Mesothelial cell of epicardium (in vitro differentiated cells): ENCODE data around the gene RRAGA. TPM values are rescaled to one million over a fixed set of nuclear protein-coding genes. Genes with fewer than 3 reads are reported as not detected.
"Not testable (repeated sequence)": the region's sequence is repeated elsewhere in the genome, so short reads cannot be mapped to it uniquely, and the experiment has no call there.

Experiments
- DNase-seq, 2 experiments: peaks; one replicate each; pipeline ENCODE4 v3.0.0; 2021; ENCODE audit warnings: low spot score in 2 of 2; ENCODE audit not compliant: unreplicated experiment in 2 of 2
- H3K27ac Mint-ChIP-seq: 2 replicates; pipeline ENCODE4 v1.8.0; 2021; ENCODE audit warnings: mixed read lengths
- H3K27me3 Mint-ChIP-seq: 2 replicates; pipeline ENCODE4 v1.8.0; 2021; ENCODE audit warnings: low read depth, mixed read lengths
- H3K36me3 Mint-ChIP-seq: 2 replicates; pipeline ENCODE4 v1.8.0; 2021; ENCODE audit warnings: mixed read lengths
- H3K4me1 Mint-ChIP-seq: 2 replicates; pipeline ENCODE4 v1.8.0; 2021; ENCODE audit warnings: mixed read lengths
- H3K4me3 Mint-ChIP-seq: 2 replicates; pipeline ENCODE4 v1.8.0; 2021; ENCODE audit warnings: mild to moderate bottlenecking, moderate library complexity, mixed read lengths
- H3K9me3 Mint-ChIP-seq: 2 replicates; pipeline ENCODE4 v1.8.0; 2021; ENCODE audit warnings: mixed read lengths
- total RNA-seq: library from RNA; stranded (reverse); gene quantifications from 3 replicates; pipeline ENCODE4 v1.2.1, GENCODE V29; 2021
- TF ChIP-seq, protein P1 (sequence below): fragments of 200-600 bp; sonication (generic); IDR thresholded peaks from one replicate; pipeline ENCODE4 v1.5.0; 2021; ENCODE audit warnings: antibody characterized with exemption; ENCODE audit not compliant: unreplicated experiment

The RRAGA gene
- total RNA-seq, 1 donor from 2014 or later: 56.6 TPM

DNA sequence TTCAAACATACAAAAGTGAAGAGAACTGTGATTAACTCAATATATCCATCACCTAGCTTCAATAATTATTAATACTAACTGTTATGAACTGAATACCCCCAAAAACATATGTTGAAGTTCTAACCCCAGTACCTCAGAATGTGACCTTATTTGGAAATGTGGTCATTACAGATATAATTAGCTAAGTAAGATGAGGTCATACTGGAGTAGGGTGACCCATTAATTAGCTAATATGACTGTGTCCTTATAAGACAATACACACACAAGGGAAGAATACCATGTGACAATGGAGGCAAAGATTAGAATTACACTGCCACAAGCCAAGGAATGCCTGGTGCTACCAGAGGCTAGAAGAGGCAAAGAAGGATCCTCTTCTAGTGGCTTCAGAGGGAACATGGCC lies 7.8 kb downstream of the RRAGA start:
- Mint-ChIP-seq H3K27ac (no peak overlapping the region), H3K4me3 (no peak overlapping the region), H3K36me3 (peaks cover 49% of the 10 kb centered on the region), H3K27me3 (no peaks in the 10 kb centered on the region), H3K4me1 (peaks cover 4% of the 10 kb centered on the region), H3K9me3 (no peaks in the 10 kb centered on the region)
- no peak for DNase-seq
- TF ChIP-seq, protein P1, sequence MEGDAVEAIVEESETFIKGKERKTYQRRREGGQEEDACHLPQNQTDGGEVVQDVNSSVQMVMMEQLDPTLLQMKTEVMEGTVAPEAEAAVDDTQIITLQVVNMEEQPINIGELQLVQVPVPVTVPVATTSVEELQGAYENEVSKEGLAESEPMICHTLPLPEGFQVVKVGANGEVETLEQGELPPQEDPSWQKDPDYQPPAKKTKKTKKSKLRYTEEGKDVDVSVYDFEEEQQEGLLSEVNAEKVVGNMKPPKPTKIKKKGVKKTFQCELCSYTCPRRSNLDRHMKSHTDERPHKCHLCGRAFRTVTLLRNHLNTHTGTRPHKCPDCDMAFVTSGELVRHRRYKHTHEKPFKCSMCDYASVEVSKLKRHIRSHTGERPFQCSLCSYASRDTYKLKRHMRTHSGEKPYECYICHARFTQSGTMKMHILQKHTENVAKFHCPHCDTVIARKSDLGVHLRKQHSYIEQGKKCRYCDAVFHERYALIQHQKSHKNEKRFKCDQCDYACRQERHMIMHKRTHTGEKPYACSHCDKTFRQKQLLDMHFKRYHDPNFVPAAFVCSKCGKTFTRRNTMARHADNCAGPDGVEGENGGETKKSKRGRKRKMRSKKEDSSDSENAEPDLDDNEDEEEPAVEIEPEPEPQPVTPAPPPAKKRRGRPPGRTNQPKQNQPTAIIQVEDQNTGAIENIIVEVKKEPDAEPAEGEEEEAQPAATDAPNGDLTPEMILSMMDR: no peak

DNA sequence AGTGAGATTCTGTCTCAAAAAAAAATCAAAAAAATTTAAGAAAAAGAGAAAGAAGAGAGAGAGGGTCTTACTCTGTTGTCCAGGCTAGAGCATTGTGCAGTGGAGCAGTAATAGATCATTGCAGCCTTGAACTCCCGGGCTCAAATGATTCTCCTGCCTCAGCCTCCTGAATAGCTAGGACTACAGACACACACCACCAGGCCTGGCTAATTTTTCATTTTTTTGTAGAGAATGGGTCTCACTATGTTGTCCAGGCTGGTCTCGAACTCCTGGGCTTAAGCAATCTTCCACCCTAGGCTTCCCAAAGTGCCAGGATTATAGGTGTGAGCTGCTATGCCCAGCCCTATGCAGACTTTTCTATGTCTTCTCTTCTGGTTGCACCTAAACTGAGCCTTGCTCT lies 25.0 kb downstream of the RRAGA start:
- no peak overlapping the region for H3K27ac Mint-ChIP-seq
- TF ChIP-seq, protein P1: no peak
- peaks cover 43% of the 10 kb centered on the region for H3K36me3 Mint-ChIP-seq

DNA sequence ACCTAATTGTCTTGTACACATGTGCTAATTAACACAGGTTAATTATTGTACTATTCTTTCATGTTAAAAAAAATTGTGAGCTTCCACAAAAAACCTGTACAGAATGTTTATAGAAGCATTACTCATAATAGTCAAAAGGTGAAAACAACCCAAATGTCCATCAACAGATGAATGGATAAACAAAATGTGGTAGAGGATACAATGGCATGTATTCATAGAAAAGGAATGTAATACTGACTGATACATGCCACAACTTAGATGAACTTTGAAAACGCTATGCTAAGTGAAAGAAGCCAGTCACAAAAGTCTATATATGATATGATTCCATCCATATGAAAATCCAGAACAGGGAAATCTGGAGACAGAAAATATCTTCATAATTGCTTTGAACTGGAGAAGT lies 25.6 kb downstream of the RRAGA start:
- DNase-seq: no peak
- Mint-ChIP-seq H3K4me3 (no peak overlapping the region), H3K9me3 (peaks cover 3% of the 10 kb centered on the region), H3K27ac (no peak overlapping the region), H3K4me1 (no peaks in the 10 kb centered on the region), H3K27me3 (no peaks in the 10 kb centered on the region), H3K36me3 (peaks cover 43% of the 10 kb centered on the region)
- TF ChIP-seq, protein P1: no peak

More for the DNA sequence above, 25.0 kb downstream of the RRAGA start:
- Mint-ChIP-seq H3K4me1 (no peaks in the 10 kb centered on the region), H3K27me3 (no peaks in the 10 kb centered on the region), H3K9me3 (peaks cover 3% of the 10 kb centered on the region), H3K4me3 (no peak overlapping the region)
- no peak for DNase-seq

DNA sequence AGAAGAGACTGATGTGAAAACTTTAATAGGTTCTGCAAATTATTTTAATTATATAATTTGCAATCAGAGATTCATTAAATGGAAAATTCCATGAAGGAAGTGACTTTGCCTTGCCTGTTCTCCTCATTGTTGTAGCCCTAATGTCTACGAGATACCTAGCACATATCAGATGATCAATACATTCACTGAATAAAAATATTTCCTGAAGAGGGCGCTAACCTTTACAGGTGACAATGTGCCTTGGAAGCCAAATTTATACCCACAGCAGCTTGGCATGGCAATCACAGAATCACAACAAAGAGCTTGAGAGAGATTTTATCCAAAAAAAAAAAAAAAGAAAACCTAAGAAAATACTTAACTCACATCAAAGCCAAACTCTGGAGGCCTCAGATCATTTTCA lies 36.1 kb downstream of the RRAGA start:
- Mint-ChIP-seq H3K9me3 (no peaks in the 10 kb centered on the region), H3K27ac (no peak overlapping the region), H3K36me3 (peaks cover 21% of the 10 kb centered on the region), H3K27me3 (no peaks in the 10 kb centered on the region), H3K4me1 (no peaks in the 10 kb centered on the region), H3K4me3 (no peak overlapping the region)
- TF ChIP-seq, protein P1: no peak
- DNase-seq: no peak

DNA sequence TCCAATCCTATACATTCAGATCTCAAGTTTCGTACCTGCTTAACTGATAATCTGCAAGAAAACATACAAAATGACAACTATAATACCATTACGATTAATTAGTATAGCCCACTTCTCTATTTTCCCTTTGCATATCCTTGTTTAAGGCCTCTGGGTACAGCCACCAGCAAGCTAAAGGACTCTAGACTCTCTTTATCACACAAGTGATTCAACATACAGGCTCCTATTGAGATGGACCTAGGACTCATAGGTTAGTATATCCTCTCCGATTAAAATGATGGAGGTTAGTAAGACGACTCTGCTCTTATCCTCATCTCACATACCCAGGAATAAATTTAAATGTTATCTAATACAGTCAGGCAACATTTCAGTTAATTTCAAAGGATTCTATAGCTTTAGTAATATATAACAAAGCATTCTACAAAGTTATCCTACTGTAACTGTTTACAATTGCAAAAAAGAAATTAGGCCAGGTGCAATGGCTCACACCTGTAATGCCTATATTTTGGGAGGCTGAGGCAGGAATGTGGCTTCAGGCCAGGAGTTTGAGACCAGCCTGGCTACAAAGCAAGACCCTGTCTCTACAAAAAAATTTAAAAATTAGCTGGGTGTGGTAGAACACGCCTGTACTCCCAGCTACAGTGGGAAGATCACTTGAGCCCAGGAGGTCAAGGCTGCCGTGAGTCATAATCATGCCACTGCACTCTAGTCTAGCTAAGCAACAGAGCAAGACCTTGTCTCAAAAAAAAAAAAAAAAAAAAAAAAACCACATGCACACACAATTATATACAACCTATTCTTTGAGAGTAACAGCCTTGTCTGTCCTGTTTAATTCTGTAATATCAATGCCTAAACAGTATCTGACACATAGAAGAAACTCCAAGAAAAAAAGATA lies 38.1 kb downstream of the RRAGA start:
- H3K4me1 Mint-ChIP-seq: no peaks in the 10 kb centered on the region
- H3K36me3 Mint-ChIP-seq: peaks cover 19% of the 10 kb centered on the region
- H3K9me3 Mint-ChIP-seq: no peaks in the 10 kb centered on the region
- H3K27me3 Mint-ChIP-seq: no peaks in the 10 kb centered on the region
- TF ChIP-seq, protein P1: no peak
- no peak overlapping the region for H3K4me3 Mint-ChIP-seq
- no peak for DNase-seq
- no peak overlapping the region for H3K27ac Mint-ChIP-seq

DNA sequence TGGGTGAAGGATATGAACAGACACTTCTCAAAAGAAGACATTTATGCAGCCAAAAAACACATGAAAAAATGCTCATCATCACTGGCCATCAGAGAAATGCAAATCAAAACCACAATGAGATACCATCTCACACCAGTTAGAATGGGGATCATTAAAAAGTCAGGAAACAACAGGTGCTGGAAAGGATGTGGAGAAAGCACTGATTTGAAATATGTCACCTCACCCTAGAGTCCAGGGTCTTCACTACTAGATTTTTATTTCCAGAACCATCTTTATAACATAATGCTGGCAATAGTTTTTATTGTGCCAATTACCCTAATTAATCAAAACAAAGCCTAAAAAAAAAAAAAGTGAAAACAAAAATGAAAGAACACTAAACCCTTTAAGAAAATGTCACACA lies 48.2 kb downstream of the RRAGA start:
- H3K36me3 Mint-ChIP-seq: peaks cover 21% of the 10 kb centered on the region
- not testable (repeated sequence) for H3K27me3 Mint-ChIP-seq, H3K9me3 Mint-ChIP-seq, H3K27ac Mint-ChIP-seq, DNase-seq, H3K4me3 Mint-ChIP-seq
- peaks cover 13% of the 10 kb centered on the region for H3K4me1 Mint-ChIP-seq

Other genes with a start within 250 kb of the RRAGA start
- 0.13 to 0.43 TPM (median 0.38 TPM) in 3 replicates for gene SAXO1, start 16.2 kb upstream of the RRAGA start, total RNA-seq
- gene HAUS6, start 53.5 kb downstream of the RRAGA start, total RNA-seq: 14.9 to 16.1 TPM (median 15.6 TPM) in 3 replicates
- gene PLIN2, start 78.1 kb downstream of the RRAGA start, total RNA-seq: 95.1 to 99.4 TPM (median 96.9 TPM) in 3 replicates
- 72.7 to 75.2 TPM (median 73.9 TPM) in 3 replicates for gene DENND4C, start 181.3 kb downstream of the RRAGA start, total RNA-seq